NCI-H146 treated with DMSO at 0.1 percent for 48 hours (cell line): Measurements from ENCODE around the gene TP53AIP1.
A peak's percentile ranks its signal among the peaks of the same experiment; 100 is the strongest.

Experiments
- DNase-seq: peaks from one replicate; lab custom pipeline; 2025; ENCODE audit not compliant: unreplicated experiment; lab: John Stamatoyannopoulos, UW

TP53AIP1 gene

GRCh38 chr11:128943428-128943976 is 831 bp upstream of the TP53AIP1 start:
- DNase-seq, result no peak

GRCh38 chr11:128942272-128942612 is 429 bp downstream of the TP53AIP1 start:
- DNase-seq, result no peak

- DNase-seq, result no peak
Observed at GRCh38 chr11:128941573-128942271, 949 bp downstream of the TP53AIP1 start.

- DNase-seq, result no peak
Observed at GRCh38 chr11:128941110-128941509, 1.6 kb downstream of the TP53AIP1 start.

GRCh38 chr11:128940603-128941002 is 2.1 kb downstream of the TP53AIP1 start:
- DNase-seq, result no peak

GRCh38 chr11:128940156-128940555 is 2.5 kb downstream of the TP53AIP1 start:
- DNase-seq, result no peak

- DNase-seq, result no peak
Observed at GRCh38 chr11:128939591-128939990, 3.1 kb downstream of the TP53AIP1 start.

GRCh38 chr11:128938156-128938885 is 4.3 kb downstream of the TP53AIP1 start:
- no peak for DNase-seq

- DNase-seq, result no peak
Observed at GRCh38 chr11:128937480-128937879, 5.2 kb downstream of the TP53AIP1 start.

GRCh38 chr11:128936606-128937251 is 5.9 kb downstream of the TP53AIP1 start:
- peak; percentile 24 for DNase-seq

GRCh38 chr11:128934926-128935325 is 7.7 kb downstream of the TP53AIP1 start:
- no peak for DNase-seq

GRCh38 chr11:128934351-128934750 is 8.3 kb downstream of the TP53AIP1 start:
- no peak for DNase-seq

GRCh38 chr11:128933481-128934178 is 9.0 kb downstream of the TP53AIP1 start:
- DNase-seq, result no peak

GRCh38 chr11:128931668-128932067 is 11.0 kb downstream of the TP53AIP1 start:
- DNase-seq, result peak; percentile 6

- DNase-seq, result no peak
Observed at GRCh38 chr11:128931066-128931465, 11.6 kb downstream of the TP53AIP1 start.

- DNase-seq, result no peak
Observed at GRCh38 chr11:128929991-128930390, 12.7 kb downstream of the TP53AIP1 start.

GRCh38 chr11:128929468-128929867 is 13.2 kb downstream of the TP53AIP1 start:
- DNase-seq, result no peak

- no peak for DNase-seq
Observed at GRCh38 chr11:128928400-128928799, 14.3 kb downstream of the TP53AIP1 start.

GRCh38 chr11:128927683-128928336 is 14.9 kb downstream of the TP53AIP1 start:
- no peak for DNase-seq

GRCh38 chr11:128927108-128927461 is 15.6 kb downstream of the TP53AIP1 start:
- no peak for DNase-seq
